ENCODE measurements around the gene SLC25A42. TPM values are rescaled to one million over a fixed set of nuclear protein-coding genes. Genes with fewer than 3 reads are reported as not detected.

Gene SLC25A42
- total RNA-seq, 4 donors from 2014 or later, result 4.1 to 17.3 (median 8.1) TPM

- no peak for TF ChIP-seq CTCF (IDR thresholded peaks at IDR 0.05; ENCODE audit: low read depth)
These were observed 39.4 kb downstream of the SLC25A42 start for GRCh38 chr19:19103167-19103566.

GRCh38 chr19:19105365-19106055 is 41.7 kb downstream of the SLC25A42 start:
- no peak for TF ChIP-seq CTCF (IDR thresholded peaks at IDR 0.05; ENCODE audit: low read depth)

GRCh38 chr19:19106056-19106551 is 42.3 kb downstream of the SLC25A42 start:
- no peak for TF ChIP-seq CTCF (IDR thresholded peaks at IDR 0.05; ENCODE audit: low read depth)

- TF ChIP-seq CTCF (IDR thresholded peaks at IDR 0.05; ENCODE audit: low read depth), result no peak
These were observed 43.9 kb downstream of the SLC25A42 start for GRCh38 chr19:19107654-19108053.

- no peak for TF ChIP-seq CTCF (IDR thresholded peaks at IDR 0.05; ENCODE audit: low read depth)
These were observed 45.8 kb downstream of the SLC25A42 start for GRCh38 chr19:19109601-19110000.

GRCh38 chr19:19110410-19111135 is 46.8 kb downstream of the SLC25A42 start:
- TF ChIP-seq CTCF (IDR thresholded peaks at IDR 0.05; ENCODE audit: low read depth), result no peak

GRCh38 chr19:19111136-19111835 is 47.5 kb downstream of the SLC25A42 start:
- TF ChIP-seq CTCF (IDR thresholded peaks at IDR 0.05; ENCODE audit: low read depth), result no peak
